GM13977 (cell line): Measurements from ENCODE around the gene GRPEL1.

Experiments used
- DNase-seq: peaks from one replicate; pipeline ENCODE4 v3.0.0; 2012; ENCODE audit warnings: low spot score
- CTCF ChIP-seq: IDR thresholded peaks from 2 replicates; pipeline ENCODE4 v1.5.1; 2012; ENCODE audit warnings: mild to moderate bottlenecking, control low read depth; ENCODE audit not compliant: insufficient read depth; ENCODE audit errors: extremely low read depth, missing control alignments
- in situ Hi-C: fragments of 300-500 bp; cut with MboI; formaldehyde crosslinking; loops from one replicate; pipeline ENCODE4 v1.12.0; 2022; ENCODE audit warnings: low sequenced_read_pairs, low pct_unique_long_range_greater_than_20kb, mixed read lengths, inconsistent platforms; ENCODE audit not compliant: unreplicated experiment

GRPEL1 gene

GRCh38 chr4:7041801-7042502, 25.9 kb downstream of the GRPEL1 start:
- in situ Hi-C loops: no loop called here
- DNase-seq: no peak
- TF ChIP-seq CTCF: no peak

GRCh38 chr4:7041246-7041645, 26.6 kb downstream of the GRPEL1 start:
- in situ Hi-C loops: no loop called here
- TF ChIP-seq CTCF: no peak
- no peak for DNase-seq

- TF ChIP-seq CTCF: no peak
- DNase-seq: no peak
- in situ Hi-C loops: no loop called here
Observed at GRCh38 chr4:7040765-7041164, 27.1 kb downstream of the GRPEL1 start.

GRCh38 chr4:7037425-7037824, 30.4 kb downstream of the GRPEL1 start:
- in situ Hi-C loops: no loop called here
- no peak for DNase-seq

GRCh38 chr4:7034262-7035081, 33.4 kb downstream of the GRPEL1 start:
- TF ChIP-seq CTCF: no peak
- in situ Hi-C loops: no loop called here
- no peak for DNase-seq

More at GRCh38 chr4:7037425-7037824, 30.4 kb downstream of the GRPEL1 start:
- TF ChIP-seq CTCF: peak; percentile 4

- no peak for TF ChIP-seq CTCF
- in situ Hi-C loops: no loop called here
- DNase-seq: no peak
Observed at GRCh38 chr4:7032596-7032995, 35.3 kb downstream of the GRPEL1 start.
